Fibroblast of skin of scalp (primary cell): Measurements from ENCODE around the gene RNF144A.

ENCODE experiments used
- DNase-seq: peaks from one replicate; pipeline ENCODE4 v3.0.0-alpha.2; 2013

RNF144A gene

GRCh38 chr2:7089898-7090510 is 172.8 kb downstream of the RNF144A start:
- DNase-seq, result no peak

- no peak for DNase-seq
Measured at GRCh38 chr2:7093376-7093775, 176.2 kb downstream of the RNF144A start.
